ENCODE results near the gene MAP2K7. TPM values are rescaled to one million over a fixed set of nuclear protein-coding genes. Genes with fewer than 3 reads are reported as not detected.

The MAP2K7 gene
- total and polyA plus RNA-seq, 12 donors = 13.1 to 53.8 (median 24.6) TPM

GRCh38 chr19:7924651-7925170, 21.0 kb downstream of the MAP2K7 start:
- ATAC-seq (no peak), DNase-seq (no peak)
- intact Hi-C loops (cut with DNase I) = loop anchor here in 6 of 10 donors (5.0 to 10.0 kb wide), 4 partner anchors 67 to 328 kb away; no protein-coding TSS in a partner anchor
- no peak for TF ChIP-seq CTCF (IDR thresholded peaks at IDR 0.05)
- H3K4me3 ChIP-seq = peak overlapping the region in 9 of 10 donors; percentile 35 to 51 (median 45)
- WGBS, 2 donors = 40 to 46% methylated on average over 32 to 34 of the region's 34 CpGs
- H3K27me3 ChIP-seq = peaks cover 0 to 8% (median 0%) of the 10 kb centered on the region in 7 donors
- H3K36me3 ChIP-seq = peaks cover 0 to 23% (median 15%) of the 10 kb centered on the region in 9 donors
- no peak overlapping the region for H3K27ac ChIP-seq
- H3K4me1 ChIP-seq = peaks cover 18 to 73% (median 47%) of the 10 kb centered on the region in 9 donors
- no peaks in the 10 kb centered on the region for H3K9me3 ChIP-seq

- intact Hi-C loops (cut with DNase I) = loop anchor here in 4 of 10 donors (5.0 to 10.0 kb wide), 2 partner anchors 71 to 73 kb away; no protein-coding TSS in a partner anchor
- WGBS, 2 donors = 1% methylated on average over 60 to 98 of the region's 98 CpGs
- peaks cover 0 to 26% (median 15%) of the 10 kb centered on the region in 9 donors for H3K36me3 ChIP-seq
- TF ChIP-seq CTCF (IDR thresholded peaks at IDR 0.05) = peak; percentile 54 to 91 (median 79)
- H3K4me3 ChIP-seq = peak overlapping the region in 9 of 10 donors; percentile 35 to 51 (median 45)
- peaks cover 0 to 8% (median 0%) of the 10 kb centered on the region in 7 donors for H3K27me3 ChIP-seq
- H3K9me3 ChIP-seq = no peaks in the 10 kb centered on the region
- H3K4me1 ChIP-seq = peaks cover 18 to 73% (median 45%) of the 10 kb centered on the region in 9 donors
- ATAC-seq (no peak), DNase-seq (peak; percentile 60 to 76)
- no peak overlapping the region for H3K27ac ChIP-seq
Observed at GRCh38 chr19:7925171-7925851, 21.6 kb downstream of the MAP2K7 start.

DNA sequence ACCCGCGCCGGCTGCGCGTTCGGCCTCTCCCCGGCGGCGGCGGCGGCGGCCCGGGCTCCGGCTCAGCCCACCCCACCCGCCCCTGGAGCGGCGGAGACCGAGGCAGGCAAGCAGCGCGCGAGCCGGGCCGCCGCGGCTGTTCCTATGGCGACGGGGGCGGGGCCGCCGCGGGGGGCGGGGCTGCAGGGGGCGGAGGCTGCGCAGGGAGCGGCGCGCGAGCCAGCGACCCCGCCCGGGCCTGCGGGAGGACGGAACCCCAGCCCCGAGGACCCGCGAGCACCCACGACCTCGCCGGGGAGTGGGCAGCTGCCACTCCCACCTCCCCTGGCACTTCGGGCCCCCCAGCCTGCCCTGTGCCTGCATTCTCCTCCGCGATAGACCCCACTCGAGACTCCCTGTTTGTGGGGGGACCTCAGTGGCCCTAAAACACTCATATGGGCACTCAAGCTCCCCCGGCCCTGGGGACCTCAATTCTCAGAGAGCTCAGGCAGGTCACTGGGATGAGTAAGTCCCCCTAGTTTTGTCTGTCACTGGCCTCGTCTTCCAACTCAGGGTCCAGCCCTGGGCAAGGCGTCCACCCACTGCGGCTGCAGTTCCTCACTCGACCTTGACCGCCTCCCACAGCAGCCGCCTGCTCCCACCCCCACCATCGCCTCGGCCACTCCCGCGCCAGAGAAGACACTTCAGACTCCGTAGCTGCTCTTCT, 22.5 kb downstream of the MAP2K7 start, which contains the start of gene CTXN1:
CTXN1 (minus strand) TSS at position 115 of the 706 bp plus-strand sequence. CDS start 597 bp downstream, outside the sequence.
- peaks cover 0 to 35% (median 22%) of the 10 kb centered on the region in 9 donors for H3K36me3 ChIP-seq
- WGBS, 2 donors = 11 to 26% methylated on average over 26 to 65 of the region's 65 CpGs
- peak within 1 kb of the TSS in 9 of 10 donors; percentile 35 to 51 (median 45) for H3K4me3 ChIP-seq
- H3K9me3 ChIP-seq = no peaks in the 10 kb centered on the region
- intact Hi-C loops (cut with DNase I) = loop anchor here in 4 of 10 donors (5.0 to 10.0 kb wide), 2 partner anchors 71 to 74 kb away; no protein-coding TSS in a partner anchor
- H3K27ac ChIP-seq = peak within 1 kb of the TSS in 2 of 10 donors; percentile 12 to 22
- no peak for TF ChIP-seq CTCF (IDR thresholded peaks at IDR 0.05)
- DNase-seq = peak in 1 of 2 donors; percentile 81
- H3K27me3 ChIP-seq = peaks cover 0 to 8% (median 0%) of the 10 kb centered on the region in 7 donors
- ATAC-seq = peak in 6 of 8 donors; percentile 20 to 69 (median 38)
- peaks cover 16 to 69% (median 41%) of the 10 kb centered on the region in 9 donors for H3K4me1 ChIP-seq
